SU-DHL-6 (cell line): ENCODE data around the gene TMEM117.

Experiments used
- H2AFZ ChIP-seq: fragments of 200-600 bp; sonication (generic); 2 replicates; pipeline ENCODE4 v1.6.1; 2014; ENCODE audit warnings: low read depth, mild to moderate bottlenecking, moderate library complexity, mixed read lengths, antibody characterized with exemption, low read length; ENCODE audit not compliant: severe bottlenecking
- H3F3A ChIP-seq: fragments of 200-600 bp; shearing (Covaris generic); 2 replicates; pipeline ENCODE4 v1.6.0; 2016; ENCODE audit warnings: antibody characterized with exemption, mild to moderate bottlenecking; ENCODE audit not compliant: insufficient read depth
- H3K27ac ChIP-seq: fragments of 200-600 bp; sonication (generic); 2 replicates; pipeline ENCODE4 v1.5.1; 2016; ENCODE audit warnings: low read depth, mild to moderate bottlenecking, low read length, moderate library complexity, mixed read lengths
- H3K27me3 ChIP-seq: fragments of 200-600 bp; sonication (generic), shearing (Covaris generic); 2 replicates; pipeline ENCODE4 v1.6.0; 2014; ENCODE audit warnings: mild to moderate bottlenecking, low read length
- H3K36me3 ChIP-seq: fragments of 200-600 bp; sonication (generic); 2 replicates; pipeline ENCODE4 v1.6.1; 2014; ENCODE audit warnings: mild to moderate bottlenecking, low read length, mixed read lengths
- H3K4me2 ChIP-seq: fragments of 300-600, 200-600 bp; shearing (Covaris generic), sonication (generic); 2 replicates; pipeline ENCODE4 v1.6.0; 2014; ENCODE audit warnings: low read length, low read depth, mild to moderate bottlenecking; ENCODE audit not compliant: poor library complexity, severe bottlenecking
- H3K4me3 ChIP-seq: fragments of 200-600 bp; sonication (generic); 2 replicates; pipeline ENCODE4 v1.5.1; 2014; ENCODE audit warnings: antibody characterized with exemption, low read length, mild to moderate bottlenecking, mixed read lengths; ENCODE audit not compliant: insufficient read depth, poor library complexity, severe bottlenecking
- H3K79me2 ChIP-seq: fragments of 200-600 bp; sonication (generic); 2 replicates; pipeline ENCODE4 v1.6.1; 2014; ENCODE audit warnings: mild to moderate bottlenecking, low read length, moderate library complexity; ENCODE audit not compliant: insufficient read depth
- H3K9ac ChIP-seq: fragments of 200-600 bp; sonication (generic); 2 replicates; pipeline ENCODE4 v1.7.0; 2014; ENCODE audit warnings: mild to moderate bottlenecking, low read length
- H3K9me2 ChIP-seq: fragments of 200-600 bp; sonication (generic); replicated peaks from 2 replicates; pipeline ENCODE4 v1.6.1; 2014; ENCODE audit warnings: low read length; ENCODE audit not compliant: insufficient read depth
- H3K9me3 ChIP-seq: fragments of 200-600 bp; sonication (generic); 2 replicates; pipeline ENCODE4 v1.6.1; 2014; ENCODE audit warnings: low read length, mixed read lengths; ENCODE audit not compliant: insufficient read depth
- H4K20me1 ChIP-seq: fragments of 200-600 bp; sonication (generic); 2 replicates; pipeline ENCODE4 v1.6.1; 2014; ENCODE audit warnings: low read depth, mild to moderate bottlenecking, antibody characterized with exemption, low read length, moderate library complexity, mixed read lengths
- CTCF ChIP-seq: fragments of 200-600 bp; sonication (generic); IDR thresholded peaks from one replicate; pipeline ENCODE4 v1.5.1; 2017; ENCODE audit warnings: antibody characterized with exemption, mild to moderate bottlenecking, low read length, moderate library complexity; ENCODE audit not compliant: insufficient read depth, poor library complexity, severe bottlenecking
- EZH2phosphoT487 ChIP-seq: fragments of 200-600 bp; sonication (generic), shearing (Covaris generic); conservative IDR thresholded peaks from 2 replicates; pipeline ENCODE4 v1.6.1; 2018; ENCODE audit warnings: mild to moderate bottlenecking, antibody characterized with exemption, low read length, moderate library complexity, mixed read lengths

Gene TMEM117

DNA sequence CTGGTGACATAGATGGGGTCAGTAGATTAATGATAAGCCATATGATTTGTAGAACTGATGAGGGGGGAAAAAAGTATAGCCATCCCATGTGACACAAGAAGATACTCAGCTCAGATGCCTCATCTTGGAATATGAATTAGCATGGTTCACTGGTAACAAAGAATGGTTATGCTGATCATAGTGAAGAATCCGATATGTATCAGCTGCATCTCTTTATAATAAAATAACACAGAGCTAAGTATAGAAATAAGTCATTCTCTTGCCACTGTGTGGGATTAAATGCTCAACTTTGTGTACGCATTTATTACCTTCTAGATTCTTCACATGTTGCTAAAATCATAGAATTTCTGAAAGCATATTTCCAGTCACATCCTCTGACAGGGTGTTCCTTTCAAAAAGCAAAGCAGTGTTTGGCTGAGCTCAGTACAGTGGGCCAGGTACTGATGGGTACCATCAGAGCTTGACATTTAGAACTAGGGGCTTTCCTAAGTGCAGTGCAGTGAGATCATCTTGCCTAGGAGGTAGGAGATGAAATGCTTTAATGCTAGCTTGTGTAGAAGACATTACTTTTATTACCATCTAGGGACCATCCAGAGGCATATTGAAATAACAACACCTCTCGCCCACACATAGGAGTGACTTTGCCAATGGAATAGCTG is 256.2 kb downstream of the TMEM117 start:
- H3K36me3 ChIP-seq, result no peaks in the 10 kb centered on the region
- no peaks in the 10 kb centered on the region for H3K79me2 ChIP-seq
- no peaks in the 10 kb centered on the region for H3K9me3 ChIP-seq
- H3K9ac ChIP-seq, result no peak overlapping the region
- no peaks in the 10 kb centered on the region for H3K27me3 ChIP-seq
- no peaks in the 10 kb centered on the region for H4K20me1 ChIP-seq
- no peak overlapping the region for H2AFZ ChIP-seq
- no peak overlapping the region for H3K4me3 ChIP-seq
- no peak overlapping the region for H3K27ac ChIP-seq
- H3K4me2 ChIP-seq, result no peak overlapping the region
- no peaks in the 10 kb centered on the region for H3K9me2 ChIP-seq
- TF ChIP-seq EZH2phosphoT487, result no peak
- TF ChIP-seq CTCF, result no peak
- H3F3A ChIP-seq, result no peaks in the 10 kb centered on the region

DNA sequence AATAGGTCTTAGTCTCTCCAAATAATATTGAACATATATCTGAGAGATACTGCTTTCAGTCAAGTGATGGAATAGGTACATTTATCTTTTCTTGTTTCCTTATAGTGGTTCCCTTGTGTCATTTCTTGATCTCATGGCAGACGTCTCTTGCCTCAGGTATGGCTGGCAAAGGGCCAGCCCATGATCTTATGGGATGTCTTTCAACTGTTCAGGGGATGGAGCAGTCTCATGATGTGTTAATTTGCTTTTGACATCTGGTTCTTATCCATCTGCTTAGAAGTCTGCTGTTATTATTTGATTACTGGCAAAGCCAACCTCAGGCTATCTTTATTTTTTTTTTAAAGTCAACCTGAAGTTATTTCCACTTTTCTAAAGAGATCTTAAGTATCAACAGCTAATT is 262.9 kb downstream of the TMEM117 start:
- Histone ChIP-seq H4K20me1 (no peaks in the 10 kb centered on the region), H3K27me3 (no peaks in the 10 kb centered on the region), H3K9me2 (no peaks in the 10 kb centered on the region), H3K9ac (no peak overlapping the region), H3K4me3 (no peak overlapping the region), H3K9me3 (no peaks in the 10 kb centered on the region), H3K27ac (no peak overlapping the region), H3F3A (no peaks in the 10 kb centered on the region), H3K4me2 (no peak overlapping the region), H3K79me2 (no peaks in the 10 kb centered on the region), H2AFZ (no peak overlapping the region), H3K36me3 (no peaks in the 10 kb centered on the region)
- TF ChIP-seq EZH2phosphoT487 (no peak), CTCF (no peak)

DNA sequence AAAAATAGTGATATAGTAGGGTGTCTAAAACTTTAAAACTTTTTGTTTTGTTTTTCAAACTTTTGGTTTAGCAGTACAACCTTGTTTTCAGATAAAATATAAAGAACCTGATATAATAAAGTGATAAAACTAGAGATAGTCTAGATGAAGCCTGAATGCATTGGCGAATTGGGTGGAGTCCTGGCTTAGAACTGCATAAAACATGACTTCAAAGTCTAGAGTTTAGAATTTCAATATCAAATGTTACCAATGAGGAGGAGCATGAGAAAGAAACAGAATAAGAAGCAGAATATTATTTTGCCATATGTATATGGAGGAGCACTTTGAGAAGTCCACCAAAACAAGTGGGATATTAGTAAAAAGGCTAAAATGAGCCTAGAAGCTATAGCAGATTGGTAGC is 263.6 kb downstream of the TMEM117 start:
- no peak overlapping the region for H3K27ac ChIP-seq
- H3K27me3 ChIP-seq, result no peaks in the 10 kb centered on the region
- H3K9ac ChIP-seq, result no peak overlapping the region
- TF ChIP-seq CTCF (no peak), EZH2phosphoT487 (no peak)
- H3K4me2 ChIP-seq, result no peak overlapping the region
- H3K4me3 ChIP-seq, result no peak overlapping the region
- H3F3A ChIP-seq, result no peaks in the 10 kb centered on the region
- H3K36me3 ChIP-seq, result no peaks in the 10 kb centered on the region
- no peaks in the 10 kb centered on the region for H3K9me3 ChIP-seq
- H3K9me2 ChIP-seq, result no peaks in the 10 kb centered on the region
- H2AFZ ChIP-seq, result no peak overlapping the region
- H4K20me1 ChIP-seq, result no peaks in the 10 kb centered on the region
- no peaks in the 10 kb centered on the region for H3K79me2 ChIP-seq
